OCI-LY7 (cell line): ENCODE results near the gene ITGA3.

Source experiments
- CTCF ChIP-seq: fragments of 200-600 bp; sonication (generic); conservative IDR thresholded peaks from 2 replicates; pipeline ENCODE4 v1.5.1; 2014; ENCODE audit warnings: mild to moderate bottlenecking, antibody characterized with exemption, low read length, moderate library complexity, mixed read lengths
- EZH2phosphoT487 ChIP-seq: fragments of 200-600 bp; sonication (generic); IDR thresholded peaks from 2 replicates; pipeline ENCODE4 v1.6.1; 2018; ENCODE audit warnings: low read depth, borderline replicate concordance, mild to moderate bottlenecking, mixed run types, antibody characterized with exemption, low read length, moderate library complexity, mixed read lengths

GRCh38 chr17:50064253-50065001, 8.5 kb downstream of the ITGA3 start:
- TF ChIP-seq CTCF (no peak), EZH2phosphoT487 (no peak)
